Gastroesophageal sphincter (tissue), 4 donors: ENCODE results near the gene CYP27A1. TPM values are rescaled to one million over a fixed set of nuclear protein-coding genes. Genes with fewer than 3 reads are reported as not detected.

Experiments used
- ATAC-seq: fragments of 150-250 bp; one replicate; pipeline ENCODE4 v1.9.1; 2016; ENCODE audit warnings: mild to moderate bottlenecking, moderate library complexity
- H3K27ac ChIP-seq, 4 donors: fragments of 200-600 bp; sonication (generic) in 3 of 4; 1 replicate in 3 of 4; 2 replicates in 1 of 4; pipeline ENCODE4 v1.5.1; 2016 to 2019
- H3K27me3 ChIP-seq: fragments of 200-600 bp; sonication (generic); one replicate; pipeline ENCODE4 v1.5.1; 2019
- H3K36me3 ChIP-seq, 2 donors: fragments of 200-600 bp; sonication (generic); one replicate each; pipeline ENCODE4 v1.5.1; 2019; ENCODE audit warnings: control low read depth in 1 of 2
- H3K4me1 ChIP-seq, 3 donors: fragments of 200-600 bp; sonication (generic); 1 replicate in 2 of 3; 2 replicates in 1 of 3; pipeline ENCODE4 v1.5.1; 2016 to 2019; ENCODE audit warnings: control low read depth in 2 of 3
- H3K4me3 ChIP-seq, 2 donors: fragments of 200-600 bp; sonication (generic); one replicate each; pipeline ENCODE4 v1.5.1; 2019; ENCODE audit warnings: mild to moderate bottlenecking in 1 of 2, moderate library complexity in 1 of 2
- H3K9me3 ChIP-seq, 3 donors: fragments of 200-600 bp; sonication (generic); one replicate each; pipeline ENCODE4 v1.5.1; 2017 to 2019; ENCODE audit warnings: control low read depth in 2 of 3
- EP300 ChIP-seq: sonication (generic); formaldehyde crosslinking; IDR thresholded peaks from one replicate; pipeline ENCODE4 v1.6.1; 2017; ENCODE audit warnings: antibody characterized with exemption, mild to moderate bottlenecking
- POLR2A ChIP-seq, 2 donors: fragments of 450-650 bp; IDR thresholded peaks; one replicate each; pipeline ENCODE4 v1.6.1; 2017; ENCODE audit warnings: antibody characterized with exemption in 2 of 2, mild to moderate bottlenecking in 2 of 2, moderate library complexity in 1 of 2
- POLR2AphosphoS5 ChIP-seq: sonication (generic); formaldehyde crosslinking; IDR thresholded peaks from one replicate; pipeline ENCODE4 v1.6.1; 2017; ENCODE audit warnings: antibody characterized with exemption
- WGBS, 2 donors: methylation state at CpG; one replicate each; pipeline ENCODE4 v1.1.5; 2018; ENCODE audit warnings: low coverage in 1 of 2; 5-methylcytosine and 5-hydroxymethylcytosine counted together
- total RNA-seq, 4 donors: library from RNA; depleted of rRNA; stranded (reverse); fragments of >200 nt; gene quantifications; one replicate each; pipeline ENCODE4 v1.1.0, GENCODE V29; 2016
- TF ChIP-seq, protein P1 (sequence below), 4 experiments: fragments of 200-600 bp in 2 of 4; fragments of 450-650 bp in 2 of 4; sonication (generic) in 1 of 4; IDR thresholded peaks; one replicate each; pipeline ENCODE4 v1.5.1; 2017 to 2019; ENCODE audit warnings: antibody characterized with exemption in 4 of 4, mild to moderate bottlenecking in 2 of 4, moderate library complexity in 2 of 4

The CYP27A1 gene
- total RNA-seq, 4 donors from 2014 or later = 20.9 to 29.0 (median 23.5) TPM

DNA sequence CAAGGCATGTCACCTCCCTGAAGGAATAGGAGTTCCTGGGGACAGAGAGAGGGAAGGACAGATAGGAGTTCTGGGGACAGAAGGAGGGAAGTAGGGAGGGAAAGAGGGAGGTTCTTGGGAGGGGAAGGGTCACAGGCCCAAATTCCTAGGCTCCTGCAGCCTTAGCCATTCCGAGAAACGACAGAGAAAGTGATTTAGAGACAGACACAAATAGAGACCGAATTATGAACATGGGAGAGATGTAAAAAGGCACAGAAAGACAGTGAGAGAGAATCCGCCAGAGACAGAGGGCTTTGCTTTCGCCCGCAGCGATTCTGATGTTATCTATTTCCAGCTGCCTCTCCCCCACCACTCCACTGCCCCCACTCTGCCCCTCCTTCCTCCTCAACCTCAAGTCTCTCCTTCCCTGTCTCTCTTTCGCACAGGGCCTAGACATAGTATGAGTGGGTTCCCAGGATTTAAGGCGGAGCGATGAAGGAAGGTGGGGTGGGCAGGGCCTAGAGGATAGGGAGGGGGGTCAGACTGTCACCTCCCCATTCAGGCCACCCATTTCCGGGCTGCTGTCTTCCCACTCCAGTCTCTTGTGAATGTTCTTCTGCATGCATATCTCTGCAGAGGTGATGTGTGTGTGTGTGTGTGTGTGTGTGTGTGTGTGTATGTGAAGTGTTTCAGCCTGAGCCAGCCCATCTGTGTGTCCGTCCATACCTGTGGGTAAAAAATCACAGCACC lies 74.4 kb downstream of the CYP27A1 start:
- peaks cover 0 to 30% (median 15%) of the 10 kb centered on the region in 3 donors for H3K4me1 ChIP-seq
- TF ChIP-seq POLR2AphosphoS5 (no peak), EP300 (no peak), POLR2A (IDR thresholded peaks at IDR 0.05) (no peak)
- TF ChIP-seq, protein P1, sequence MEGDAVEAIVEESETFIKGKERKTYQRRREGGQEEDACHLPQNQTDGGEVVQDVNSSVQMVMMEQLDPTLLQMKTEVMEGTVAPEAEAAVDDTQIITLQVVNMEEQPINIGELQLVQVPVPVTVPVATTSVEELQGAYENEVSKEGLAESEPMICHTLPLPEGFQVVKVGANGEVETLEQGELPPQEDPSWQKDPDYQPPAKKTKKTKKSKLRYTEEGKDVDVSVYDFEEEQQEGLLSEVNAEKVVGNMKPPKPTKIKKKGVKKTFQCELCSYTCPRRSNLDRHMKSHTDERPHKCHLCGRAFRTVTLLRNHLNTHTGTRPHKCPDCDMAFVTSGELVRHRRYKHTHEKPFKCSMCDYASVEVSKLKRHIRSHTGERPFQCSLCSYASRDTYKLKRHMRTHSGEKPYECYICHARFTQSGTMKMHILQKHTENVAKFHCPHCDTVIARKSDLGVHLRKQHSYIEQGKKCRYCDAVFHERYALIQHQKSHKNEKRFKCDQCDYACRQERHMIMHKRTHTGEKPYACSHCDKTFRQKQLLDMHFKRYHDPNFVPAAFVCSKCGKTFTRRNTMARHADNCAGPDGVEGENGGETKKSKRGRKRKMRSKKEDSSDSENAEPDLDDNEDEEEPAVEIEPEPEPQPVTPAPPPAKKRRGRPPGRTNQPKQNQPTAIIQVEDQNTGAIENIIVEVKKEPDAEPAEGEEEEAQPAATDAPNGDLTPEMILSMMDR (IDR thresholded peaks at IDR 0.05) = no peak
- H3K9me3 ChIP-seq = no peaks in the 10 kb centered on the region
- H3K4me3 ChIP-seq = no peak overlapping the region
- 28 to 36% methylated on average over 5 to 7 of the region's 12 CpGs for WGBS, 2 donors
- H3K27me3 ChIP-seq = peaks cover 97% of the 10 kb centered on the region
- H3K36me3 ChIP-seq = no peaks in the 10 kb centered on the region
- H3K27ac ChIP-seq = no peak overlapping the region
- no peak for ATAC-seq

DNA sequence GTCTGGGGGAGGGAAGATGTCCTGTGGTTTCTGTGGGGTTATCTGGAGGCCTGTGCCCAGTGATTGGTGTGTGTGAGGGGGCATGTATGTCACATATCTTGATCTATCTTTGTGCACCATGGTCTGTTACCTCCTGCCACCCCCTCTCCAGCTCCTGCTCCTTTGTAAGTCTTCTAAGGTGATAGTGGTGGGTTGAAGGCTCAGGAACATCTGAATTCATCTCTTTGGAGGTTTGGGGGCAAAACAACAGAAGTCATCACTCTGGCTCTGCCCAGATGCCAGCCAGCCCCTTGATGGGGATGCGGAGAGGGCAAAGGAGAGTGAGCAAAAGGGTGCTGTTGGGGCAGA lies 74.9 kb downstream of the CYP27A1 start:
- H3K4me3 ChIP-seq = no peak overlapping the region
- ATAC-seq = no peak
- no peak overlapping the region for H3K27ac ChIP-seq
- WGBS, 2 donors = no CpG with 5 or more reads among the region's 1 CpG
- TF ChIP-seq POLR2A (IDR thresholded peaks at IDR 0.05) (no peak), POLR2AphosphoS5 (no peak), EP300 (no peak)
- TF ChIP-seq, protein P1 (IDR thresholded peaks at IDR 0.05) = no peak
- no peaks in the 10 kb centered on the region for H3K9me3 ChIP-seq
- peaks cover 0 to 32% (median 15%) of the 10 kb centered on the region in 3 donors for H3K4me1 ChIP-seq
- H3K27me3 ChIP-seq = peaks cover 97% of the 10 kb centered on the region
- no peaks in the 10 kb centered on the region for H3K36me3 ChIP-seq

DNA sequence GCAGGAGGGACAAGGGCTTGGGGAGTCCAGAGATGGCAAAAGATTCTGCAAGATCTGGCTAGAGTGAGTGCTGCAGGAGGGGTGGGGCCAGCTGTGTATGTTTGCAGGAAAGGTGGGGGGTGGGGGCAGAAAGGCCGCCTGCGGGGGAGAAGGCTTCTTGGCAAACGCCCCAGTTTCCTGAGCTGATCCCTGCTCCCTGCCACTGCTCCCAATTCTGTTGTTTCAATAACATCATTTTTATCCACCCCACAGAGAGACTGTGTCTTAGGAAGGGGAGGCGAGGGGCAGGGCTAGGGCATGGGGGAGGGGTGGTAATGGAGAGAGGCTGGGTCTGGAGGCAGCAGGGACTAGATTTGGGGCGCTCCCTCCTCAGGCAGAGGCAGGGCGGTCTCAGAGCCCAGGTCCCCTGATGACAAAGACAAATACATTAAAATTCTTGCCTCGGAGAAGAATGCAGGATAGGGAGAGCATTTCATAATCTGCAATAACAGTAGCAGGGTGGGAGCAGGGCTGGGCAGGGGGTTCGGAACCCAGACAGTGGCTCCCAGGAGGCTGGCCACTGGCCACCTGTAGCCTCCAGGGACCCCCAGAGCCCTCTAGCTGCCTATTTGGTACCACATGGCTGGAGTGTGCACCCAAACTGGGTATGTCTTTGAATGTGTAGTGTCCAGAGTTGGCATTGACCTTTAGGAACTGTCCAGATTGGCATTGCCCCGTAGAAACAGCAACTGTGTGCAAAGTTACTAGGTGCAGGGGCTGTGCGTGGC lies 75.6 kb downstream of the CYP27A1 start:
- peaks cover 0 to 32% (median 15%) of the 10 kb centered on the region in 3 donors for H3K4me1 ChIP-seq
- H3K9me3 ChIP-seq = no peaks in the 10 kb centered on the region
- H3K27ac ChIP-seq = no peak overlapping the region
- ATAC-seq = no peak
- TF ChIP-seq, protein P1 (IDR thresholded peaks at IDR 0.05) = no peak
- no peak for TF ChIP-seq EP300
- TF ChIP-seq POLR2A (IDR thresholded peaks at IDR 0.05) = no peak
- no peak for TF ChIP-seq POLR2AphosphoS5
- 13 to 23% methylated on average over 5 of the region's 10 CpGs for WGBS, 2 donors
- no peaks in the 10 kb centered on the region for H3K36me3 ChIP-seq
- peaks cover 97% of the 10 kb centered on the region for H3K27me3 ChIP-seq
- no peak overlapping the region for H3K4me3 ChIP-seq

DNA sequence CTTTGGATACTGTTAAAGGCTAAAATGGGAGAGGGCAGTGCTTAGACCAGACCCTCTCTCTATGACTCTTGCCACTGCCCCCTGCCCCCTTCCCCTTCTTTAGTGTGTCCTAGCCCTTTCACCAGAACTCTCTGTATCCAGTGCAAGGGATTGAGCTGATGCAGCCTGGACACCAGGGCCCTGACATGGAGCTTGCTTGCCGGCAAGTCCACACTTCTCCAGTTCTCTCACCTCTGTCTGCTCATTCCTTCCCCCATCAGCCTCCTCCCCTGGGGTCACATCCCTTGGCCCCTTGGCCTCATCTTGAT lies 76.1 kb downstream of the CYP27A1 start:
- Histone ChIP-seq H3K27ac (no peak overlapping the region), H3K4me1 (peaks cover 0 to 32% (median 15%) of the 10 kb centered on the region in 3 donors), H3K9me3 (no peaks in the 10 kb centered on the region), H3K27me3 (peaks cover 97% of the 10 kb centered on the region), H3K36me3 (no peaks in the 10 kb centered on the region), H3K4me3 (no peak overlapping the region)
- WGBS, 2 donors = 22 to 44% methylated on average over 1 of the region's 1 CpG
- TF ChIP-seq, protein P1 (IDR thresholded peaks at IDR 0.05) = no peak
- TF ChIP-seq POLR2AphosphoS5 = no peak
- TF ChIP-seq EP300 = no peak
- TF ChIP-seq POLR2A (IDR thresholded peaks at IDR 0.05) = no peak
- no peak for ATAC-seq
